ENCODE results near the gene ANKRD65. TPM values are rescaled to one million over a fixed set of nuclear protein-coding genes. Genes with fewer than 3 reads are reported as not detected.

ANKRD65 gene
- total RNA-seq, 1 experiment from 2014 or later: 3.2 TPM

- Histone ChIP-seq H3K4me3 (ENCODE audit: low read depth, low read length) (no peak overlapping the region), H3K36me3 (ENCODE audit: control insufficient read depth, insufficient read depth, low read length) (no peaks in the 10 kb centered on the region), H3K9me3 (no peaks in the 10 kb centered on the region), H3K4me1 (peaks cover 17% of the 10 kb centered on the region), H3K27me3 (replicated peaks; ENCODE audit: control insufficient read depth, insufficient read depth, low read length) (no peaks in the 10 kb centered on the region)
- peak; percentile 64 to 77 for TF ChIP-seq CTCF (IDR thresholded peaks at IDR 0.05; ENCODE audit: insufficient read depth in 1 of 2, low read depth in 1 of 2, low read length in 1 of 2, severe bottlenecking in 1 of 2, unreplicated experiment in 1 of 2)
- Mint-ChIP-seq H3K4me3 (ENCODE audit: unreplicated experiment) (no peak overlapping the region), H3K4me1 (ENCODE audit: low read depth, unreplicated experiment) (no peaks in the 10 kb centered on the region), H3K27ac (ENCODE audit: unreplicated experiment) (no peak overlapping the region), H3K9me3 (ENCODE audit: unreplicated experiment) (no peaks in the 10 kb centered on the region), H3K27me3 (ENCODE audit: insufficient read depth, unreplicated experiment) (no peaks in the 10 kb centered on the region), H3K36me3 (ENCODE audit: insufficient read depth, unreplicated experiment) (peaks cover 11% of the 10 kb centered on the region)
- no TSS peak for BruUV-seq (replicated peaks)
- intact Hi-C loops (cut with micrococcal nuclease; ENCODE audit: unreplicated experiment): loop anchor here (2.0 kb wide), 1 partner anchor 42 kb away; the partner anchor contains the start of gene CCNL2
- DNase-seq: peak in 1 of 2 experiments; percentile 66
- ChIA-PET POLR2A (interaction anchor here (0.6 to 0.9 kb wide), 2 partner anchors 42 to 64 kb away, joined by 3 to 4 read pairs; partner anchors contain the start of gene CCNL2), CTCF (interaction anchor here (0.6 to 0.8 kb wide), 2 partner anchors 17 to 66 kb away, joined by 3 to 4 read pairs; no protein-coding TSS in a partner anchor)
Measured at GRCh38 chr1:1441002-1441888, 20.2 kb upstream of the ANKRD65 start.

GRCh38 chr1:1440262-1441001 lies 19.4 kb upstream of the ANKRD65 start:
- TSS peak; percentile 31 for BruUV-seq (replicated peaks)
- Mint-ChIP-seq H3K27me3 (ENCODE audit: insufficient read depth, unreplicated experiment) (no peaks in the 10 kb centered on the region), H3K4me3 (ENCODE audit: unreplicated experiment) (no peak overlapping the region), H3K27ac (ENCODE audit: unreplicated experiment) (no peak overlapping the region), H3K36me3 (ENCODE audit: insufficient read depth, unreplicated experiment) (peaks cover 11% of the 10 kb centered on the region), H3K9me3 (ENCODE audit: unreplicated experiment) (no peaks in the 10 kb centered on the region), H3K4me1 (ENCODE audit: low read depth, unreplicated experiment) (no peaks in the 10 kb centered on the region)
- TF ChIP-seq CTCF (IDR thresholded peaks at IDR 0.05; ENCODE audit: insufficient read depth in 1 of 2, low read depth in 1 of 2, low read length in 1 of 2, severe bottlenecking in 1 of 2, unreplicated experiment in 1 of 2): no peak
- no peaks in the 10 kb centered on the region for H3K27me3 ChIP-seq (replicated peaks; ENCODE audit: control insufficient read depth, insufficient read depth, low read length)
- DNase-seq: no peak
- CTCF ChIA-PET: interaction anchor here (0.8 kb wide), 1 partner anchor 18 kb away, joined by 4 read pairs; no protein-coding TSS in a partner anchor
- no peaks in the 10 kb centered on the region for H3K9me3 ChIP-seq
- H3K4me1 ChIP-seq: peaks cover 18% of the 10 kb centered on the region
- intact Hi-C loops (cut with micrococcal nuclease; ENCODE audit: unreplicated experiment): loop anchor here (2.0 kb wide), 1 partner anchor 42 kb away; the partner anchor contains the start of gene CCNL2
- no peaks in the 10 kb centered on the region for H3K36me3 ChIP-seq (ENCODE audit: control insufficient read depth, insufficient read depth, low read length)
- POLR2A ChIA-PET: interaction anchor here (0.9 kb wide), 1 partner anchor 41 kb away, joined by 4 read pairs; the partner anchor contains the start of gene CCNL2
- no peak overlapping the region for H3K4me3 ChIP-seq (ENCODE audit: low read depth, low read length)
